GM12891 (cell line): ENCODE results near the gene ATF2.

Experiments
- POLR2A ChIP-seq: IDR thresholded peaks from 2 replicates; pipeline ENCODE4 v1.6.1; 2011; ENCODE audit warnings: low read depth, low read length, control low read depth
- POLR2AphosphoS5 ChIP-seq: IDR thresholded peaks from 2 replicates; pipeline ENCODE4 v1.6.1; 2011; ENCODE audit warnings: low read depth, low read length, control low read depth

GRCh38 chr2:175143678-175144077, 24.3 kb downstream of the ATF2 start:
- TF ChIP-seq POLR2A (no peak), POLR2AphosphoS5 (no peak)
